Prostate gland (tissue), 2 donors: ENCODE data around the gene SLC35A3.

Experiments
- POLR2A ChIP-seq: fragments of 450-650 bp; IDR thresholded peaks from one replicate; pipeline ENCODE4 v1.6.1; 2016; ENCODE audit warnings: antibody characterized with exemption, mild to moderate bottlenecking
- POLR2AphosphoS5 ChIP-seq: sonication (generic); formaldehyde crosslinking; IDR thresholded peaks from one replicate; pipeline ENCODE4 v1.6.1; 2017; ENCODE audit warnings: antibody characterized with exemption
- TF ChIP-seq, protein P1 (sequence below), 4 experiments: fragments of 200-600 bp in 2 of 4; fragments of 450-650 bp in 2 of 4; sonication (generic) in 2 of 4; IDR thresholded peaks; 1 replicate in 3 of 4; 2 replicates in 1 of 4; pipeline ENCODE4 v1.5.1; 2016 to 2019; ENCODE audit warnings: antibody characterized with exemption in 4 of 4, mild to moderate bottlenecking in 2 of 4, moderate library complexity in 2 of 4

DNA sequence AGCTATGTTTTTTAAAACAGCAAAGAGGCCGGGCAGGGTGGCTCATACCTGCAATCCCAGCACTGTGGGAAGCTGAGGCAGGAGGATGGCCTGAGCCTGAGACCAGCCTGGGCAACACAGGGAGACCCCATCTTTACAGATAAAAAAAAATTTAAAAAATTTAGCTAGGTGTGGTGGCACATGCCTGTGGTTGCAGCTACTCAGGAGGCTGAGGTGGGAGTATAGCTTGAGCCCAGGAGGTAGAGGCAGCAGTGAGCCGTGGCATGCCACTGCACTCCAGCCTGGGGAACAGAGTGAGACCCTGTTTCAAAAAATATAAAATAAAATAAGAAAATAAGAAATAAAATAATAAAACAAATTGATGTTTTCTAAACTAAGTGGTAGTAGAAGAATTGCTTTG, 8.4 kb downstream of the SLC35A3 start:
- TF ChIP-seq POLR2A (no peak), POLR2AphosphoS5 (no peak)
- TF ChIP-seq, protein P1, sequence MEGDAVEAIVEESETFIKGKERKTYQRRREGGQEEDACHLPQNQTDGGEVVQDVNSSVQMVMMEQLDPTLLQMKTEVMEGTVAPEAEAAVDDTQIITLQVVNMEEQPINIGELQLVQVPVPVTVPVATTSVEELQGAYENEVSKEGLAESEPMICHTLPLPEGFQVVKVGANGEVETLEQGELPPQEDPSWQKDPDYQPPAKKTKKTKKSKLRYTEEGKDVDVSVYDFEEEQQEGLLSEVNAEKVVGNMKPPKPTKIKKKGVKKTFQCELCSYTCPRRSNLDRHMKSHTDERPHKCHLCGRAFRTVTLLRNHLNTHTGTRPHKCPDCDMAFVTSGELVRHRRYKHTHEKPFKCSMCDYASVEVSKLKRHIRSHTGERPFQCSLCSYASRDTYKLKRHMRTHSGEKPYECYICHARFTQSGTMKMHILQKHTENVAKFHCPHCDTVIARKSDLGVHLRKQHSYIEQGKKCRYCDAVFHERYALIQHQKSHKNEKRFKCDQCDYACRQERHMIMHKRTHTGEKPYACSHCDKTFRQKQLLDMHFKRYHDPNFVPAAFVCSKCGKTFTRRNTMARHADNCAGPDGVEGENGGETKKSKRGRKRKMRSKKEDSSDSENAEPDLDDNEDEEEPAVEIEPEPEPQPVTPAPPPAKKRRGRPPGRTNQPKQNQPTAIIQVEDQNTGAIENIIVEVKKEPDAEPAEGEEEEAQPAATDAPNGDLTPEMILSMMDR (IDR thresholded peaks at IDR 0.05) = no peak
